GM12892 (cell line): ENCODE data around the gene COL4A1.

ENCODE experiments used
- POLR2A ChIP-seq: IDR thresholded peaks from 2 replicates; pipeline ENCODE4 v1.6.1; 2011; ENCODE audit warnings: low read depth, low read length, control low read depth
- POLR2AphosphoS5 ChIP-seq: IDR thresholded peaks from 2 replicates; pipeline ENCODE4 v1.6.1; 2011; ENCODE audit warnings: low read depth, low read length, control low read depth
- TAF1 ChIP-seq: IDR thresholded peaks from 2 replicates; pipeline ENCODE4 v1.6.1; 2011; ENCODE audit warnings: low read depth, mild to moderate bottlenecking, control low read depth, low read length, borderline replicate concordance

DNA sequence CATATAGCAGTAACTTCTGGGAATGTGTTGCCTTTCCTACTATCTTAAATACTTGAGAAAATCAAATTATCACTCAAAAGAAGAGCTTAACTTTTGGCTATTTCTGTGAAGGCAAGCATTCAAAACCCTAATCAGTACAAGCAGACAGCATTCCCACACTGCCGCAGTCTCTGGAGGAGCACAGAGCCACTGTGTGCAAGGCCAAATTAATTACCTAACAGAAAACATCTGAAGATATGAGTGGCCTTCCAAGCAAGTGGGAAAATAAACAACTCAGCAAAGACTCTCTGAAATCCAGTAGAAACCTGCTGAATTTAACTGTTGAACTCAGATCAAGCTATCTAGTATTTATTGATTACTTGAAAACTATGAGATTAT, 68.2 kb downstream of the COL4A1 start:
- no peak for TF ChIP-seq POLR2A
- TF ChIP-seq POLR2AphosphoS5 = no peak
- no peak for TF ChIP-seq TAF1
